ENCODE results near the gene ACLY. TPM values are rescaled to one million over a fixed set of nuclear protein-coding genes. Genes with fewer than 3 reads are reported as not detected.

The ACLY gene
- total and polyA plus RNA-seq, 12 donors, result 12.1 to 42.2 (median 25.2) TPM

GRCh38 chr17:41943492-41943891 is 24.7 kb upstream of the ACLY start:
- Histone ChIP-seq H3K9me3 (no peaks in the 10 kb centered on the region), H3K36me3 (no peaks in the 10 kb centered on the region), H3K27ac (no peak overlapping the region), H3K27me3 (no peaks in the 10 kb centered on the region), H3K4me3 (no peak overlapping the region), H3K4me1 (peaks cover 0 to 3% (median 0%) of the 10 kb centered on the region in 9 donors)
- no peak for DNase-seq
- no peak for ATAC-seq
- TF ChIP-seq CTCF (IDR thresholded peaks at IDR 0.05), result no peak
- 86 to 94% methylated on average over 3 of the region's 3 CpGs for WGBS, 2 donors
- intact Hi-C loops (cut with DNase I), result no loop called here

- Histone ChIP-seq H3K4me3 (no peak overlapping the region), H3K27ac (no peak overlapping the region), H3K27me3 (no peaks in the 10 kb centered on the region), H3K4me1 (peaks cover 0 to 8% (median 3%) of the 10 kb centered on the region in 9 donors), H3K9me3 (no peaks in the 10 kb centered on the region), H3K36me3 (no peaks in the 10 kb centered on the region)
- intact Hi-C loops (cut with DNase I), result no loop called here
- 95 to 96% methylated on average over 8 of the region's 8 CpGs for WGBS, 2 donors
- TF ChIP-seq CTCF (IDR thresholded peaks at IDR 0.05), result no peak
- ATAC-seq (no peak), DNase-seq (no peak)
Measured at GRCh38 chr17:41942626-41943373, 24.0 kb upstream of the ACLY start.

GRCh38 chr17:41941168-41941567 is 22.4 kb upstream of the ACLY start:
- WGBS, 2 donors, result 90 to 95% methylated on average over 5 of the region's 5 CpGs
- H3K4me1 ChIP-seq, result peaks cover 0 to 13% (median 5%) of the 10 kb centered on the region in 9 donors
- no peak for TF ChIP-seq CTCF (IDR thresholded peaks at IDR 0.05)
- H3K27ac ChIP-seq, result no peak overlapping the region
- ATAC-seq (no peak), DNase-seq (no peak)
- H3K27me3 ChIP-seq, result no peaks in the 10 kb centered on the region
- intact Hi-C loops (cut with DNase I), result no loop called here
- H3K9me3 ChIP-seq, result no peaks in the 10 kb centered on the region
- peaks cover 0 to under 1% (median 0%) of the 10 kb centered on the region in 9 donors for H3K36me3 ChIP-seq
- no peak overlapping the region for H3K4me3 ChIP-seq

GRCh38 chr17:41939693-41940090 is 20.9 kb upstream of the ACLY start:
- DNase-seq (no peak), ATAC-seq (no peak)
- H3K27me3 ChIP-seq, result no peaks in the 10 kb centered on the region
- H3K4me1 ChIP-seq, result peaks cover 0 to 13% (median 5%) of the 10 kb centered on the region in 9 donors
- H3K9me3 ChIP-seq, result no peaks in the 10 kb centered on the region
- 88 to 90% methylated on average over 6 of the region's 6 CpGs for WGBS, 2 donors
- no peak for TF ChIP-seq CTCF (IDR thresholded peaks at IDR 0.05)
- H3K4me3 ChIP-seq, result no peak overlapping the region
- intact Hi-C loops (cut with DNase I), result no loop called here
- H3K27ac ChIP-seq, result no peak overlapping the region
- H3K36me3 ChIP-seq, result peaks cover 0 to 11% (median 0%) of the 10 kb centered on the region in 9 donors

Measured in heart right ventricle (tissue), 16 donors.